Measurements from ENCODE around the gene STAT6.

STAT6 gene

DNA sequence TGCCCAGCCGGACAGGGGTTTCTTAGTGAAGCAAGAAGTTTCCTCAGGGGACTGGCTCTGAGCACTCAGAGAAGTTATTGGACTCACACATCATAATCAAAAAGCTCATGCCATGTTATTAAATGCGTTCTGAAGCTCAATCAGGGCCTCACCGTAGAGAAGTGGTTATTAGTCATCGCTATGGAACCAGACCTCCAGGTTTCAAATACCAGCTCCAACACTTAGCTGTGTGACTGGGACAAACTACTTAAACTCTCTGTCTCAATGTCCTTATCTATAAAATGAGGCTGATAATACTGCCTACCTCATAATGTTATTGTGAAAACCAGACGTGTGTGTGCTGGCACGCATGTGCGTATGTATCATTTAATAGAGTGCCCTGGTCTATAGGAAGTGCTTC lies 7.3 kb downstream of the STAT6 start:
- H3K18ac ChIP-seq (ENCODE audit: low read length): no peak overlapping the region
- no CpG with 5 or more reads among the region's 7 CpGs for WGBS (ENCODE audit: extremely low coverage, insufficient coverage, insufficient read length)
- no peak overlapping the region for H2BK12ac ChIP-seq (ENCODE audit: low read length)
- no peak overlapping the region for H4K12ac ChIP-seq (ENCODE audit: low read depth, low read length)
- no peak overlapping the region for H3K9ac ChIP-seq (ENCODE audit: low read length)
- no peak overlapping the region for H3K4me3 ChIP-seq (ENCODE audit: low read depth, low read length)
- H3K27ac ChIP-seq (ENCODE audit: low read depth, low read length): no peak overlapping the region
- H3K79me2 ChIP-seq (ENCODE audit: control insufficient read depth, insufficient read depth, low read length, poor library complexity): no peaks in the 10 kb centered on the region
- no peak overlapping the region for H2AK5ac ChIP-seq (ENCODE audit: low read length)
- no peak overlapping the region for H4K91ac ChIP-seq (ENCODE audit: low read depth, low read length)
- no peak overlapping the region for H3K4me2 ChIP-seq (ENCODE audit: low read length)
- peaks cover 7 to 8% of the 10 kb centered on the region in 2 experiments for H3K4me1 ChIP-seq (ENCODE audit: control insufficient read depth in 1 of 2, insufficient read depth in 2 of 2, low read length in 2 of 2)
- H3K23ac ChIP-seq (ENCODE audit: low read length): no peak overlapping the region
- H2BK5ac ChIP-seq (ENCODE audit: low read depth, low read length, poor library complexity): no peak overlapping the region
- no peaks in the 10 kb centered on the region for H3K27me3 ChIP-seq (ENCODE audit: insufficient read depth, low read length)
- H3K9me3 ChIP-seq (ENCODE audit: insufficient read depth, low read depth, low read length): no peaks in the 10 kb centered on the region
- H3K79me1 ChIP-seq (ENCODE audit: low read length): no peaks in the 10 kb centered on the region
- DNase-seq: peak; percentile 27 to 54
- H3K36me3 ChIP-seq (ENCODE audit: control insufficient read depth in 1 of 2, insufficient read depth in 2 of 2, low read length in 2 of 2): peaks cover 59 to 64% of the 10 kb centered on the region in 2 experiments
- H2AFZ ChIP-seq (ENCODE audit: insufficient read depth, low read length, poor library complexity): no peak overlapping the region
- H3K4ac ChIP-seq (ENCODE audit: low read depth, low read length): no peak overlapping the region
- no peak overlapping the region for H3K14ac ChIP-seq (ENCODE audit: low read length)
- H2BK120ac ChIP-seq (ENCODE audit: insufficient read depth, low read length, poor library complexity): no peak overlapping the region
- no peak overlapping the region for H4K8ac ChIP-seq (ENCODE audit: low read depth, low read length)

DNA sequence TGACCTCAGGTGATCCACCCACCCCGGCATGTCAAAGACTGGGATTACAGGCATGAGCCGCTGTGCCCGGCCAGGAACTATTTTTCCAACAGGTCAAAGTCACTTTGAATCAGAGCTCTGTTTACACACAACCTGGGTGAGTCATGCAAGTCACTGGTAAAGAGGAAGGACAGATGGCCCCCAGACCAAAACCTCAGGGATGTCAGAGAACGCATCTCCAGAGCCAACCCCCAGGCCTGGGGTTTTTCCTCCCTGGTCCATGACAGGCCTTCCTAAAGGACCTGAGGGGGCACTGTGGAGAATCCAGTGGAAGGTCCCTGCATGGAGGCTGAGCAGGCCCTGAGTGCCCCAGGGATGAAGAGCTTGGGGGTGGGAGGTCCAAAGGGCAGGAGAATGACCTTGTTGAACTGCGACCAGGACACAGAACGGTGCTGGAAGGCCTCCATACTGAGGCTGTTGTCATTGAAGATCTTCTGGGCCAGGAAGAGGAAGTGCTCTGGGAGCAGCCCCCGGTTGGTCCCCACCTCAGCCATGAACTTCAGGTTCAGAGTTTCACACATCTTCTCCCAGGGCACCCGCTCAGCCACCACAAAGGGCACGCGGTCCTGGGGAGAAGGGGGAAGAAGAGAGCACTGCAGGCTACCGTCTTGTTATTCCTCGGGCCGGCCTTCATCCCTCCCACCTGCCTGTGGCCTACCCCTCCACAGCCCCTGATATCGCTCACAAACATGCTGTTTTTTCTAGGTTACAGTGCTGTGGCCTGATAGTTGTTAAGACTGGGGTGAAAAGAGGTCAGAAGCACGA lies 9.1 kb downstream of the STAT6 start:
- no peak overlapping the region for H3K9ac ChIP-seq (ENCODE audit: low read length)
- H4K91ac ChIP-seq (ENCODE audit: low read depth, low read length): no peak overlapping the region
- H3K4me1 ChIP-seq (ENCODE audit: control insufficient read depth in 1 of 2, insufficient read depth in 2 of 2, low read length in 2 of 2): peaks cover 7 to 8% of the 10 kb centered on the region in 2 experiments
- H2AK5ac ChIP-seq (ENCODE audit: low read length): no peak overlapping the region
- H3K18ac ChIP-seq (ENCODE audit: low read length): no peak overlapping the region
- H3K36me3 ChIP-seq (ENCODE audit: control insufficient read depth in 1 of 2, insufficient read depth in 2 of 2, low read length in 2 of 2): peaks cover 55 to 64% of the 10 kb centered on the region in 2 experiments
- no peak overlapping the region for H2BK120ac ChIP-seq (ENCODE audit: insufficient read depth, low read length, poor library complexity)
- H3K23ac ChIP-seq (ENCODE audit: low read length): no peak overlapping the region
- DNase-seq: no peak
- H3K4ac ChIP-seq (ENCODE audit: low read depth, low read length): no peak overlapping the region
- H3K79me1 ChIP-seq (ENCODE audit: low read length): no peaks in the 10 kb centered on the region
- WGBS (ENCODE audit: extremely low coverage, insufficient coverage, insufficient read length): no CpG with 5 or more reads among the region's 15 CpGs
- H2BK12ac ChIP-seq (ENCODE audit: low read length): no peak overlapping the region
- no peak overlapping the region for H4K8ac ChIP-seq (ENCODE audit: low read depth, low read length)
- H4K12ac ChIP-seq (ENCODE audit: low read depth, low read length): no peak overlapping the region
- H3K14ac ChIP-seq (ENCODE audit: low read length): no peak overlapping the region
- no peak overlapping the region for H2BK5ac ChIP-seq (ENCODE audit: low read depth, low read length, poor library complexity)
- no peak overlapping the region for H3K4me2 ChIP-seq (ENCODE audit: low read length)
- H2AFZ ChIP-seq (ENCODE audit: insufficient read depth, low read length, poor library complexity): no peak overlapping the region
- no peaks in the 10 kb centered on the region for H3K27me3 ChIP-seq (ENCODE audit: insufficient read depth, low read length)
- H3K4me3 ChIP-seq (ENCODE audit: low read depth, low read length): no peak overlapping the region
- H3K79me2 ChIP-seq (ENCODE audit: control insufficient read depth, insufficient read depth, low read length, poor library complexity): no peaks in the 10 kb centered on the region
- no peak overlapping the region for H3K27ac ChIP-seq (ENCODE audit: low read depth, low read length)
- no peaks in the 10 kb centered on the region for H3K9me3 ChIP-seq (ENCODE audit: insufficient read depth, low read depth, low read length)

DNA sequence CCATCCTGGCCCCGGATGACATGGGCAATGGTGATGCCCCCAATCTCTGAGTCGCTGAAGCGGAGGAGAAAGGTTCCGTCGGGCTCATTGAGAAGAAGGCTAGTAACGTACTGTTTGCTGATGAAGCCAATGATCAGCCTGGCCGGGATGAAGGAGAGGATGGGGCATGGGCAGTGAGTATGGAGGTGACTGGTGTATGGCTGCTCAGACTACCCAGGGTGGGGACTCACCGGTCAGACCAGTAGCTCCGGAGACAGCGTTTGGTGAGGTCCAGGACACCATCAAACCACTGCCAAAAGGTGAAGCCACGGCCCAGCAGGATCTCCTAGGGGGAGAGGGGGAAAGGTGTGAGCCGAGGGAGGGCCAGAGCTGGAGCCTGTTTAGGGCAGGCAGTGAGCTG lies 11.4 kb downstream of the STAT6 start:
- Histone ChIP-seq H3K79me2 (ENCODE audit: control insufficient read depth, insufficient read depth, low read length, poor library complexity) (no peaks in the 10 kb centered on the region), H3K36me3 (ENCODE audit: control insufficient read depth in 1 of 2, insufficient read depth in 2 of 2, low read length in 2 of 2) (peaks cover 55 to 63% of the 10 kb centered on the region in 2 experiments), H2BK5ac (ENCODE audit: low read depth, low read length, poor library complexity) (no peak overlapping the region), H3K4ac (ENCODE audit: low read depth, low read length) (no peak overlapping the region), H3K27me3 (ENCODE audit: insufficient read depth, low read length) (no peaks in the 10 kb centered on the region), H2BK12ac (ENCODE audit: low read length) (no peak overlapping the region), H4K8ac (ENCODE audit: low read depth, low read length) (no peak overlapping the region), H3K14ac (ENCODE audit: low read length) (no peak overlapping the region), H3K9me3 (ENCODE audit: insufficient read depth, low read depth, low read length) (peaks cover 2% of the 10 kb centered on the region), H3K27ac (ENCODE audit: low read depth, low read length) (no peak overlapping the region), H3K9ac (ENCODE audit: low read length) (no peak overlapping the region), H3K18ac (ENCODE audit: low read length) (no peak overlapping the region), H2AFZ (ENCODE audit: insufficient read depth, low read length, poor library complexity) (no peak overlapping the region), H3K79me1 (ENCODE audit: low read length) (no peaks in the 10 kb centered on the region), H2AK5ac (ENCODE audit: low read length) (no peak overlapping the region), H4K91ac (ENCODE audit: low read depth, low read length) (no peak overlapping the region), H2BK120ac (ENCODE audit: insufficient read depth, low read length, poor library complexity) (no peak overlapping the region), H3K4me3 (ENCODE audit: low read depth, low read length) (no peak overlapping the region), H4K12ac (ENCODE audit: low read depth, low read length) (no peak overlapping the region), H3K4me1 (ENCODE audit: control insufficient read depth in 1 of 2, insufficient read depth in 2 of 2, low read length in 2 of 2) (peaks cover 7 to 9% of the 10 kb centered on the region in 2 experiments), H3K4me2 (ENCODE audit: low read length) (no peak overlapping the region), H3K23ac (ENCODE audit: low read length) (no peak overlapping the region)
- no peak for DNase-seq
- no CpG with 5 or more reads among the region's 12 CpGs for WGBS (ENCODE audit: extremely low coverage, insufficient coverage, insufficient read length)

DNA sequence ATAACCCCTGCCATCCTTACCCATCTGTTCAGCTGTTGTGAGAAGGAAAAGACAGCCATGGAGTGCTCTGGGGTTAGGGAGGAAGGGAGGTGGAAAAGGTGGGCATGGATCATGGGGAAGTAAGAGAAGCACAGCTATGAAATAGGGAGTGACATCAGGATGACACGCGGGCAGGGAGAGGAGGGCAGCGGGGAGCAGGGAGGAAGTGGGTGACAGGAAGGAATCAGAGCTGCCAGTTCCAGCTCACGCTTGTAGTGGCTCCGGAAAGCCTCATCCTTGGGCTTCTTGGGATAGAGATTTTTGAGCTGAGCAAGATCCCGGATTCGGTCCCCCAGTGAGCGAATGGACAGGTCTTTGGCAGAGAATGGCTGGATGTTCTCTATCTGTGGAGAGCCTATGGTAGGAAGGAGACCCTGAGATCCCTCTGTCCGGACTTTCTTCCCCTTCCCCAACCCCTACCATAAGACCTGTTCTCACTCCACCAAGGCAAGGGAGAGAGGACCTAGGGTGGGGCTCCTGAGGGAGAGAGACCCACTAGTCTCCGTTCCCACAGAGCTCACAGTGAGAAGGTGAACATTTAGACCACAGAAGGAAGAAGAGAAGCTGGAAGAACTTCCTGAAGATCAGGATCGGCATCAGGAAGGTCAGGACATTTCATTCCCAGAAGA lies 12.0 kb downstream of the STAT6 start:
- H3K9ac ChIP-seq (ENCODE audit: low read length): no peak overlapping the region
- H3K36me3 ChIP-seq (ENCODE audit: control insufficient read depth in 1 of 2, insufficient read depth in 2 of 2, low read length in 2 of 2): peaks cover 54 to 62% of the 10 kb centered on the region in 2 experiments
- H3K4me2 ChIP-seq (ENCODE audit: low read length): no peak overlapping the region
- H3K18ac ChIP-seq (ENCODE audit: low read length): no peak overlapping the region
- WGBS (ENCODE audit: extremely low coverage, insufficient coverage, insufficient read length): no CpG with 5 or more reads among the region's 11 CpGs
- H3K79me2 ChIP-seq (ENCODE audit: control insufficient read depth, insufficient read depth, low read length, poor library complexity): no peaks in the 10 kb centered on the region
- no peak overlapping the region for H4K91ac ChIP-seq (ENCODE audit: low read depth, low read length)
- H4K12ac ChIP-seq (ENCODE audit: low read depth, low read length): no peak overlapping the region
- H3K14ac ChIP-seq (ENCODE audit: low read length): no peak overlapping the region
- H4K8ac ChIP-seq (ENCODE audit: low read depth, low read length): no peak overlapping the region
- H3K23ac ChIP-seq (ENCODE audit: low read length): no peak overlapping the region
- no peak for DNase-seq
- H2BK12ac ChIP-seq (ENCODE audit: low read length): no peak overlapping the region
- H2AK5ac ChIP-seq (ENCODE audit: low read length): no peak overlapping the region
- H3K9me3 ChIP-seq (ENCODE audit: insufficient read depth, low read depth, low read length): peaks cover 2% of the 10 kb centered on the region
- no peak overlapping the region for H3K4me3 ChIP-seq (ENCODE audit: low read depth, low read length)
- no peak overlapping the region for H2BK5ac ChIP-seq (ENCODE audit: low read depth, low read length, poor library complexity)
- H3K4me1 ChIP-seq (ENCODE audit: control insufficient read depth in 1 of 2, insufficient read depth in 2 of 2, low read length in 2 of 2): peaks cover 9 to 15% of the 10 kb centered on the region in 2 experiments
- H3K27me3 ChIP-seq (ENCODE audit: insufficient read depth, low read length): no peaks in the 10 kb centered on the region
- no peak overlapping the region for H3K27ac ChIP-seq (ENCODE audit: low read depth, low read length)
- no peak overlapping the region for H2BK120ac ChIP-seq (ENCODE audit: insufficient read depth, low read length, poor library complexity)
- peaks cover 3% of the 10 kb centered on the region for H3K79me1 ChIP-seq (ENCODE audit: low read length)
- no peak overlapping the region for H2AFZ ChIP-seq (ENCODE audit: insufficient read depth, low read length, poor library complexity)
- no peak overlapping the region for H3K4ac ChIP-seq (ENCODE audit: low read depth, low read length)

Data from trophoblast cell (in vitro differentiated cells and primary cell).